Stimulated activated CD4-positive, alpha-beta T cell treated with anti-CD3 and anti-CD28 coated beads, Interleukin-2, amount 100 ng/mL, for 4 hours (primary cell): Measurements from ENCODE around the gene GNAT1.

Source experiments
- DNase-seq: peaks from one replicate; pipeline ENCODE4 v3.0.0-alpha.2; 2020; ENCODE audit warnings: low read depth

GNAT1 gene

GRCh38 chr3:50190936-50191660 is at the start of gene GNAT1:
TSS of gene GNAT1 (plus strand) at chr3:50191610. CDS start at chr3:50191726, 116 bp downstream.
- DNase-seq: no peak

- DNase-seq: no peak
Measured at GRCh38 chr3:50146316-50146901, 45.0 kb upstream of the GNAT1 start.

- DNase-seq: no peak
Measured at GRCh38 chr3:50147016-50147415, 44.4 kb upstream of the GNAT1 start.

GRCh38 chr3:50147447-50147846 is 44.0 kb upstream of the GNAT1 start:
- no peak for DNase-seq

- DNase-seq: no peak
Measured at GRCh38 chr3:50147861-50148260, 43.5 kb upstream of the GNAT1 start.

- DNase-seq: no peak
Measured at GRCh38 chr3:50150404-50150750, 41.0 kb upstream of the GNAT1 start.

GRCh38 chr3:50150863-50151686 is 40.3 kb upstream of the GNAT1 start:
- no peak for DNase-seq

GRCh38 chr3:50151728-50152127 is 39.7 kb upstream of the GNAT1 start:
- no peak for DNase-seq

- DNase-seq: no peak
Measured at GRCh38 chr3:50153782-50154475, 37.5 kb upstream of the GNAT1 start.

GRCh38 chr3:50154476-50154839 is 37.0 kb upstream of the GNAT1 start:
- DNase-seq: no peak

GRCh38 chr3:50154840-50155490 is 36.4 kb upstream of the GNAT1 start, which contains the start of gene SEMA3F:
TSS of gene SEMA3F (plus strand) at chr3:50155324. CDS start at chr3:50159623, 4,299 bp downstream.
- peak; percentile 67 for DNase-seq

- no peak for DNase-seq
Measured at GRCh38 chr3:50155491-50155878, 35.9 kb upstream of the GNAT1 start.

GRCh38 chr3:50155891-50156290 is 35.5 kb upstream of the GNAT1 start:
- no peak for DNase-seq

- DNase-seq: no peak
Measured at GRCh38 chr3:50156549-50157493, 34.6 kb upstream of the GNAT1 start.

GRCh38 chr3:50157827-50158529 is 33.4 kb upstream of the GNAT1 start:
- no peak for DNase-seq

GRCh38 chr3:50158530-50159146 is 32.8 kb upstream of the GNAT1 start:
- DNase-seq: no peak

- no peak for DNase-seq
Measured at GRCh38 chr3:50160561-50160983, 30.8 kb upstream of the GNAT1 start.

- DNase-seq: no peak
Measured at GRCh38 chr3:50161320-50161719, 30.1 kb upstream of the GNAT1 start.

- DNase-seq: no peak
Measured at GRCh38 chr3:50162034-50162883, 29.2 kb upstream of the GNAT1 start.
